ENCODE measurements around the gene PTPRM. TPM values are rescaled to one million over a fixed set of nuclear protein-coding genes. Genes with fewer than 3 reads are reported as not detected.

The PTPRM gene
- total RNA-seq, 1 experiment from 2014 or later, result not detected

DNA sequence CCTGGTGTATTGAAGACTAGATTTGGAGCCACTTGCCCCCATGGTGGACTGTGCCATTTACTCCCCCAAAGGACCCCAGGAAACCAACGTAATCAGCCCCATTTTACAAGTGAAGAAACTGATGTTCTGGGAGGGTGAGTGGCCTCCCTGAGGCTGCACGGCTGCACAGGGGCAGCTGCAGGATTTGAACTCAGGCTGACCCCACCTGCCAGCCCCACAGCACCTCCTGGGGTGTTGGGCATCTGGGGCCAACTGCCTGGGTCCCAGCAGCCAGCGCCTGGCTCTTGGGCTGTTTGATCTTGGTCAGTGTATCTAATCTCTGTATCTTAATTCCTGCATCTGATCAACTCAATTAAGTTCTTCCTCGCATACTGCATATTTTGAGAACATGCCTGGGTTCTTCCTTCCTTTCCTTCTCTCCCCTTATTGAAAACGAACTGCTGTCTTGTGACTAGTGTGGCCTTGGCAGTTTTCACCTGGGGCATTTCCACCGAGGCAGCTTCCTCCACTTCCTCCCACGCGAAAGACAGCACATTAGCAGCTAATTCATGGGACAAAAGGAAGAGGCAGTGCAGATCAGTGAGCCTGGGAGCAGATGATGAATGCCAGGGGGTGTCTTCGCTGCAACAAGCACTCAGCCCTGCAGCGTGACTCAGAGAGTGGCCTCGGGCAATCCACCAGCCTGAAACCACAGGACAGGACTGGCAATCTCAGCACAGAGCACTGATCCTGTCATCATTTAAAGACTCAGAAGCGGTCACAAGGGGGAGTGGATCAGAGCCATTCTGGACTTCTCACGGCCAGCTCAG is 858.0 kb downstream of the PTPRM start:
- POLR2A ChIA-PET (ENCODE audit: low non-redundant PET), result interaction anchor here (0.6 kb wide), 1 partner anchor 269 kb away, joined by 3 read pairs; no protein-coding TSS in a partner anchor
- Histone ChIP-seq H3K4me1 (ENCODE audit: insufficient read depth, low read length, poor library complexity, severe bottlenecking) (no peaks in the 10 kb centered on the region), H3K9me3 (ENCODE audit: low read depth, low read length, poor library complexity, severe bottlenecking) (peaks cover 3% of the 10 kb centered on the region), H3K27me3 (replicated peaks; ENCODE audit: insufficient read depth, low read depth, low read length, poor library complexity) (no peaks in the 10 kb centered on the region), H3K4me3 (ENCODE audit: low read depth, low read length, poor library complexity, severe bottlenecking) (no peak overlapping the region), H3K36me3 (ENCODE audit: insufficient read depth, low read length, poor library complexity, severe bottlenecking) (no peaks in the 10 kb centered on the region), H3K27ac (ENCODE audit: low read depth, low read length, poor library complexity, severe bottlenecking) (no peak overlapping the region)
- BruUV-seq (replicated peaks), result no TSS peak
- peak; percentile 31 for DNase-seq (ENCODE audit: low spot score)
- intact Hi-C loops (cut with micrococcal nuclease; ENCODE audit: unreplicated experiment), result loop anchor here (10.0 kb wide), 1 partner anchor 50 kb away; no protein-coding TSS in a partner anchor
- CTCF ChIA-PET, result no interaction called here
- TF ChIP-seq, protein P1, sequence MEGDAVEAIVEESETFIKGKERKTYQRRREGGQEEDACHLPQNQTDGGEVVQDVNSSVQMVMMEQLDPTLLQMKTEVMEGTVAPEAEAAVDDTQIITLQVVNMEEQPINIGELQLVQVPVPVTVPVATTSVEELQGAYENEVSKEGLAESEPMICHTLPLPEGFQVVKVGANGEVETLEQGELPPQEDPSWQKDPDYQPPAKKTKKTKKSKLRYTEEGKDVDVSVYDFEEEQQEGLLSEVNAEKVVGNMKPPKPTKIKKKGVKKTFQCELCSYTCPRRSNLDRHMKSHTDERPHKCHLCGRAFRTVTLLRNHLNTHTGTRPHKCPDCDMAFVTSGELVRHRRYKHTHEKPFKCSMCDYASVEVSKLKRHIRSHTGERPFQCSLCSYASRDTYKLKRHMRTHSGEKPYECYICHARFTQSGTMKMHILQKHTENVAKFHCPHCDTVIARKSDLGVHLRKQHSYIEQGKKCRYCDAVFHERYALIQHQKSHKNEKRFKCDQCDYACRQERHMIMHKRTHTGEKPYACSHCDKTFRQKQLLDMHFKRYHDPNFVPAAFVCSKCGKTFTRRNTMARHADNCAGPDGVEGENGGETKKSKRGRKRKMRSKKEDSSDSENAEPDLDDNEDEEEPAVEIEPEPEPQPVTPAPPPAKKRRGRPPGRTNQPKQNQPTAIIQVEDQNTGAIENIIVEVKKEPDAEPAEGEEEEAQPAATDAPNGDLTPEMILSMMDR (conservative IDR thresholded peaks at IDR 0.05; ENCODE audit: low read depth, low read length), result no peak
- TF ChIP-seq EZH2 (IDR thresholded peaks at IDR 0.05; ENCODE audit: borderline replicate concordance, low read depth, low read length, poor library complexity, severe bottlenecking), result no peak

DNA sequence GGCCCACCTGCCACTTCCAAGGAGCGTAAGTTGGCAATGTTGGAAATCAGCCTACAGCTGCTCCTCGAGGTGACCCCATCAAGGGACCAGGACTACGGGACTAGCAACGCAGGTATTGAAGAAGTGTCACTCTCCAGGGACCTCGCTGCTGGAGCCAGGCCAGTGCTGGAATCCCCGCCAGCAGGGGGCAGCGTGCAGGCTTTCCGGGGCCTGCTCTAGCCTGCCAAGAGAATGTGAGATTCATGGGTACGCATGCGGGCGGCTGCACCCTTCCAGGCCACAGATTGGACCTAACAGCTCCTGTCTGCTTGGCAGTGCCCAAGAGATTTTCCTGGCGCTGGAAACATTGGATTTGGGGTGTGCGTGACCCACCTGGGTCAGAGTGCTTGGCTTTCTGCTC is 859.3 kb downstream of the PTPRM start:
- H3K27me3 ChIP-seq (replicated peaks; ENCODE audit: insufficient read depth, low read depth, low read length, poor library complexity), result peaks cover 4% of the 10 kb centered on the region
- no peak overlapping the region for H3K4me3 ChIP-seq (ENCODE audit: low read depth, low read length, poor library complexity, severe bottlenecking)
- DNase-seq (ENCODE audit: low spot score), result no peak
- H3K27ac ChIP-seq (ENCODE audit: low read depth, low read length, poor library complexity, severe bottlenecking), result no peak overlapping the region
- intact Hi-C loops (cut with micrococcal nuclease; ENCODE audit: unreplicated experiment), result loop anchor here (10.0 kb wide), 1 partner anchor 48 kb away; no protein-coding TSS in a partner anchor
- H3K4me1 ChIP-seq (ENCODE audit: insufficient read depth, low read length, poor library complexity, severe bottlenecking), result no peaks in the 10 kb centered on the region
- no peak for TF ChIP-seq EZH2 (IDR thresholded peaks at IDR 0.05; ENCODE audit: borderline replicate concordance, low read depth, low read length, poor library complexity, severe bottlenecking)
- TF ChIP-seq, protein P1 (conservative IDR thresholded peaks at IDR 0.05; ENCODE audit: low read depth, low read length), result peak; percentile 46; the same call in 1 of the 2 replicates
- H3K9me3 ChIP-seq (ENCODE audit: low read depth, low read length, poor library complexity, severe bottlenecking), result peaks cover 3% of the 10 kb centered on the region
- BruUV-seq (replicated peaks), result no TSS peak
- POLR2A ChIA-PET (ENCODE audit: low non-redundant PET), result no interaction called here
- H3K36me3 ChIP-seq (ENCODE audit: insufficient read depth, low read length, poor library complexity, severe bottlenecking), result no peaks in the 10 kb centered on the region
- CTCF ChIA-PET, result no interaction called here

DNA sequence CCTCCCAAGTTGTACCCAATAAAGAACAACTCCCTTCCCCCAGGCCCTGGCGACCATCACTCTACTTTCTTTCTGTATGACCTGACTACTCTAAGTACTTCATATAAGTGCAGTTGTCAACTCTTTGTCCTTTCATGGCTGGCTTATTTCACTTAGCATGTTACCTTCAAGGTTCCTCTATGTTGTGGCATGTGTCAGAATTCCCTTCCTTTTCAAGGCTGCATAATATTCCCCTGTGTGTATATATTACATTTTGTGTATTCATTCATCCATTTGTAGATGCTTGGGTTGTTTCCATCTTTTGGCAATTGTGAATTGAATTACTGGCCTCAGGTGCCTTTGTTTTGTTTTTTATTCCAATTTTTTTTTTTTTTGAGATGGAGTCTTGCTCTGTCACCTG is 860.2 kb downstream of the PTPRM start:
- POLR2A ChIA-PET (ENCODE audit: low non-redundant PET), result no interaction called here
- Histone ChIP-seq H3K36me3 (ENCODE audit: insufficient read depth, low read length, poor library complexity, severe bottlenecking) (no peaks in the 10 kb centered on the region), H3K4me1 (ENCODE audit: insufficient read depth, low read length, poor library complexity, severe bottlenecking) (no peaks in the 10 kb centered on the region), H3K9me3 (ENCODE audit: low read depth, low read length, poor library complexity, severe bottlenecking) (peaks cover 3% of the 10 kb centered on the region), H3K27me3 (replicated peaks; ENCODE audit: insufficient read depth, low read depth, low read length, poor library complexity) (peaks cover 4% of the 10 kb centered on the region), H3K27ac (ENCODE audit: low read depth, low read length, poor library complexity, severe bottlenecking) (no peak overlapping the region), H3K4me3 (ENCODE audit: low read depth, low read length, poor library complexity, severe bottlenecking) (no peak overlapping the region)
- DNase-seq (ENCODE audit: low spot score), result no peak
- intact Hi-C loops (cut with micrococcal nuclease; ENCODE audit: unreplicated experiment), result loop anchor here (10.0 kb wide), 1 partner anchor 47 kb away; no protein-coding TSS in a partner anchor
- no TSS peak for BruUV-seq (replicated peaks)
- CTCF ChIA-PET, result no interaction called here
- TF ChIP-seq, protein P1 (conservative IDR thresholded peaks at IDR 0.05; ENCODE audit: low read depth, low read length), result no peak
- TF ChIP-seq EZH2 (IDR thresholded peaks at IDR 0.05; ENCODE audit: borderline replicate concordance, low read depth, low read length, poor library complexity, severe bottlenecking), result no peak
